ENCODE data around the gene PTPRA. TPM values are rescaled to one million over a fixed set of nuclear protein-coding genes. Genes with fewer than 3 reads are reported as not detected.
"Not testable (repeated sequence)": the region's sequence is repeated elsewhere in the genome, so short reads cannot be mapped to it uniquely, and the experiment has no call there.

PTPRA gene
- total RNA-seq, 1 donor from 2014 or later: 59.9 TPM

- Mint-ChIP-seq H3K36me3 (ENCODE audit: low read depth, unreplicated experiment) (peaks cover 12% of the 10 kb centered on the region), H3K4me3 (ENCODE audit: unreplicated experiment) (no peak overlapping the region), H3K27me3 (ENCODE audit: unreplicated experiment) (no peaks in the 10 kb centered on the region), H3K9me3 (ENCODE audit: unreplicated experiment) (no peaks in the 10 kb centered on the region), H3K27ac (ENCODE audit: unreplicated experiment) (no peak overlapping the region), H3K4me1 (ENCODE audit: unreplicated experiment) (no peaks in the 10 kb centered on the region)
- DNase-seq (ENCODE audit: low spot score): no peak
- TF ChIP-seq CTCF (IDR thresholded peaks at IDR 0.05; ENCODE audit: unreplicated experiment): no peak
Measured at GRCh38 chr20:3010985-3011723, 137.9 kb downstream of the PTPRA start.

GRCh38 chr20:3011752-3012151, 138.5 kb downstream of the PTPRA start:
- peaks cover 14% of the 10 kb centered on the region for H3K36me3 Mint-ChIP-seq (ENCODE audit: low read depth, unreplicated experiment)
- no peak overlapping the region for H3K4me3 Mint-ChIP-seq (ENCODE audit: unreplicated experiment)
- TF ChIP-seq CTCF (IDR thresholded peaks at IDR 0.05; ENCODE audit: unreplicated experiment): no peak
- no peaks in the 10 kb centered on the region for H3K9me3 Mint-ChIP-seq (ENCODE audit: unreplicated experiment)
- H3K4me1 Mint-ChIP-seq (ENCODE audit: unreplicated experiment): no peaks in the 10 kb centered on the region
- no peaks in the 10 kb centered on the region for H3K27me3 Mint-ChIP-seq (ENCODE audit: unreplicated experiment)
- no peak for DNase-seq (ENCODE audit: low spot score)
- H3K27ac Mint-ChIP-seq (ENCODE audit: unreplicated experiment): no peak overlapping the region

- Mint-ChIP-seq H3K27ac (ENCODE audit: unreplicated experiment) (no peak overlapping the region), H3K9me3 (ENCODE audit: unreplicated experiment) (no peaks in the 10 kb centered on the region), H3K27me3 (ENCODE audit: unreplicated experiment) (peaks cover 2% of the 10 kb centered on the region), H3K4me3 (ENCODE audit: unreplicated experiment) (no peak overlapping the region), H3K4me1 (ENCODE audit: unreplicated experiment) (no peaks in the 10 kb centered on the region), H3K36me3 (ENCODE audit: low read depth, unreplicated experiment) (peaks cover 21% of the 10 kb centered on the region)
- no peak for DNase-seq (ENCODE audit: low spot score)
- TF ChIP-seq CTCF (IDR thresholded peaks at IDR 0.05; ENCODE audit: unreplicated experiment): no peak
Measured at GRCh38 chr20:3013771-3014170, 140.5 kb downstream of the PTPRA start.

- H3K36me3 Mint-ChIP-seq (ENCODE audit: low read depth, unreplicated experiment): peaks cover 21% of the 10 kb centered on the region
- TF ChIP-seq CTCF (IDR thresholded peaks at IDR 0.05; ENCODE audit: unreplicated experiment): no peak
- peaks cover 2% of the 10 kb centered on the region for H3K27me3 Mint-ChIP-seq (ENCODE audit: unreplicated experiment)
- H3K4me3 Mint-ChIP-seq (ENCODE audit: unreplicated experiment): no peak overlapping the region
- DNase-seq (ENCODE audit: low spot score): no peak
- H3K27ac Mint-ChIP-seq (ENCODE audit: unreplicated experiment): no peak overlapping the region
- H3K4me1 Mint-ChIP-seq (ENCODE audit: unreplicated experiment): no peaks in the 10 kb centered on the region
- H3K9me3 Mint-ChIP-seq (ENCODE audit: unreplicated experiment): no peaks in the 10 kb centered on the region
Measured at GRCh38 chr20:3014179-3014578, 140.9 kb downstream of the PTPRA start.

- Mint-ChIP-seq H3K27me3 (ENCODE audit: unreplicated experiment) (peaks cover 2% of the 10 kb centered on the region), H3K9me3 (ENCODE audit: unreplicated experiment) (no peaks in the 10 kb centered on the region), H3K4me3 (ENCODE audit: unreplicated experiment) (no peak overlapping the region), H3K27ac (ENCODE audit: unreplicated experiment) (no peak overlapping the region), H3K4me1 (ENCODE audit: unreplicated experiment) (no peaks in the 10 kb centered on the region), H3K36me3 (ENCODE audit: low read depth, unreplicated experiment) (peaks cover 21% of the 10 kb centered on the region)
- DNase-seq (ENCODE audit: low spot score): no peak
- no peak for TF ChIP-seq CTCF (IDR thresholded peaks at IDR 0.05; ENCODE audit: unreplicated experiment)
Measured at GRCh38 chr20:3014662-3015061, 141.4 kb downstream of the PTPRA start.

GRCh38 chr20:3015302-3015701, 142.0 kb downstream of the PTPRA start:
- H3K27me3 Mint-ChIP-seq (ENCODE audit: unreplicated experiment); H3K4me1 Mint-ChIP-seq (ENCODE audit: unreplicated experiment); H3K4me3 Mint-ChIP-seq (ENCODE audit: unreplicated experiment); DNase-seq (ENCODE audit: low spot score); H3K9me3 Mint-ChIP-seq (ENCODE audit: unreplicated experiment); H3K27ac Mint-ChIP-seq (ENCODE audit: unreplicated experiment): not testable (repeated sequence)
- peaks cover 21% of the 10 kb centered on the region for H3K36me3 Mint-ChIP-seq (ENCODE audit: low read depth, unreplicated experiment)
